HG03520 (cell line): Measurements from ENCODE around the gene SLC22A17.
"Not testable (repeated sequence)": the region's sequence is repeated elsewhere in the genome, so short reads cannot be mapped to it uniquely, and the experiment has no call there.

Source experiments
- ATAC-seq: cut with Tn5 transposase; IDR thresholded peaks from one replicate; pipeline ENCODE4 v1.9.1; 2021; ENCODE audit warnings: mild to moderate bottlenecking, moderate library complexity; ENCODE audit not compliant: unreplicated experiment

SLC22A17 gene

GRCh38 chr14:23352506-23353432 is at the start of gene SLC22A17:
TSS of gene SLC22A17 (minus strand) at chr14:23352887.
- no peak for ATAC-seq

GRCh38 chr14:23401291-23401690 is 48.6 kb upstream of the SLC22A17 start:
- ATAC-seq = no peak

GRCh38 chr14:23400496-23401149 is 47.9 kb upstream of the SLC22A17 start:
- not testable (repeated sequence) for ATAC-seq

GRCh38 chr14:23399591-23399990 is 46.9 kb upstream of the SLC22A17 start:
- no peak for ATAC-seq

- no peak for ATAC-seq
Observed at GRCh38 chr14:23399136-23399535, 46.4 kb upstream of the SLC22A17 start.

GRCh38 chr14:23398348-23398747 is 45.7 kb upstream of the SLC22A17 start:
- ATAC-seq = no peak

- no peak for ATAC-seq
Observed at GRCh38 chr14:23396781-23397407, 44.2 kb upstream of the SLC22A17 start.

- ATAC-seq = no peak
Observed at GRCh38 chr14:23396126-23396525, 43.4 kb upstream of the SLC22A17 start.

- no peak for ATAC-seq
Observed at GRCh38 chr14:23392613-23393012, 39.9 kb upstream of the SLC22A17 start.

GRCh38 chr14:23389871-23390270 is 37.2 kb upstream of the SLC22A17 start:
- ATAC-seq = not testable (repeated sequence)

GRCh38 chr14:23389396-23389795 is 36.7 kb upstream of the SLC22A17 start:
- no peak for ATAC-seq

GRCh38 chr14:23388996-23389395 is 36.3 kb upstream of the SLC22A17 start:
- ATAC-seq = no peak

- ATAC-seq = no peak
Observed at GRCh38 chr14:23387916-23388882, 35.5 kb upstream of the SLC22A17 start.

GRCh38 chr14:23386999-23387398 is 34.3 kb upstream of the SLC22A17 start:
- ATAC-seq = no peak

- not testable (repeated sequence) for ATAC-seq
Observed at GRCh38 chr14:23386266-23386657, 33.6 kb upstream of the SLC22A17 start.

GRCh38 chr14:23385642-23386265 is 33.1 kb upstream of the SLC22A17 start:
- ATAC-seq = no peak

- no peak for ATAC-seq
Observed at GRCh38 chr14:23385244-23385641, 32.6 kb upstream of the SLC22A17 start.

GRCh38 chr14:23384364-23385080 is 31.8 kb upstream of the SLC22A17 start:
- ATAC-seq = no peak

GRCh38 chr14:23382731-23383440 is 30.2 kb upstream of the SLC22A17 start:
- ATAC-seq = no peak
